Keratinocyte (primary cell): ENCODE results near the gene ACTG1. TPM values are rescaled to one million over a fixed set of nuclear protein-coding genes. Genes with fewer than 3 reads are reported as not detected.

Experiments
- DNase-seq: peaks from one replicate; pipeline ENCODE4 v3.0.0-alpha.2; 2011; ENCODE audit warnings: low read depth, missing footprints, low spot score
- FAIRE-seq: peaks from 2 replicates; lab custom pipeline; 2011; peaks lifted over from hg19 to GRCh38; lab: Jason Lieb, UNC
- H2AFZ ChIP-seq: 2 replicates; pipeline ENCODE4 v1.6.0; 2012; ENCODE audit warnings: low read length, control low read depth, inconsistent platforms; ENCODE audit not compliant: control insufficient read depth
- H3K27ac ChIP-seq: 2 replicates; pipeline ENCODE4 v1.5.1; 2011; ENCODE audit warnings: low read length; ENCODE audit not compliant: control insufficient read depth, insufficient read depth
- H3K27me3 ChIP-seq: 3 replicates; pipeline ENCODE4 v1.6.0; 2011; ENCODE audit warnings: low read length; ENCODE audit not compliant: control insufficient read depth, insufficient read depth; ENCODE audit errors: extremely low read depth
- H3K36me3 ChIP-seq, 2 experiments: 2 replicates in 1 of 2; 3 replicates in 1 of 2; pipeline ENCODE4 v1.5.1; 2011; ENCODE audit warnings: low read length in 2 of 2, mild to moderate bottlenecking in 1 of 2; ENCODE audit not compliant: control insufficient read depth in 2 of 2, insufficient read depth in 2 of 2; ENCODE audit errors: extremely low read depth in 1 of 2
- H3K4me1 ChIP-seq: 3 replicates; pipeline ENCODE4 v1.5.1; 2011; ENCODE audit warnings: low read length; ENCODE audit not compliant: control insufficient read depth, insufficient read depth; ENCODE audit errors: extremely low read depth
- H3K4me2 ChIP-seq: 3 replicates; pipeline ENCODE4 v1.6.0; 2011; ENCODE audit warnings: low read depth, low read length; ENCODE audit not compliant: control insufficient read depth, insufficient read depth; ENCODE audit errors: extremely low read depth
- H3K4me3 ChIP-seq, 3 experiments: fragments of 200-600 bp in 1 of 3; sonication (generic) in 1 of 3; 2 replicates in 2 of 3; 3 replicates in 1 of 3; pipeline ENCODE4 v1.5.1; 2011 to 2016; ENCODE audit warnings: low read length in 3 of 3, mild to moderate bottlenecking in 3 of 3, control low read depth in 2 of 3, inconsistent platforms in 1 of 3, low read depth in 1 of 3, mixed read lengths in 1 of 3, mixed run types in 1 of 3, moderate library complexity in 1 of 3; ENCODE audit not compliant: control insufficient read depth in 2 of 3, insufficient read depth in 2 of 3; ENCODE audit errors: extremely low read depth in 1 of 3
- H3K79me2 ChIP-seq: 2 replicates; pipeline ENCODE4 v1.6.0; 2012; ENCODE audit warnings: low read length; ENCODE audit not compliant: control insufficient read depth, insufficient read depth
- H3K9ac ChIP-seq: 3 replicates; pipeline ENCODE4 v1.6.0; 2011; ENCODE audit warnings: low read length; ENCODE audit not compliant: control insufficient read depth, insufficient read depth; ENCODE audit errors: extremely low read depth
- H3K9me1 ChIP-seq: 3 replicates; pipeline ENCODE4 v1.6.0; 2011; ENCODE audit warnings: low read length; ENCODE audit not compliant: control insufficient read depth, insufficient read depth; ENCODE audit errors: extremely low read depth
- H3K9me3 ChIP-seq: 2 replicates; pipeline ENCODE4 v1.5.1; 2012; ENCODE audit warnings: low read depth, low read length; ENCODE audit not compliant: control insufficient read depth
- H4K20me1 ChIP-seq: 3 replicates; pipeline ENCODE4 v1.6.0; 2011; ENCODE audit warnings: low read length; ENCODE audit not compliant: control insufficient read depth, insufficient read depth; ENCODE audit errors: extremely low read depth
- CTCF ChIP-seq, 3 experiments: IDR thresholded peaks in 1 of 3; conservative IDR thresholded peaks in 1 of 3; optimal IDR thresholded peaks in 1 of 3; 2 replicates in 2 of 3; 3 replicates in 1 of 3; pipeline versions ENCODE3 to v1.5.1; 2011; ENCODE audit warnings: low read length in 3 of 3, mild to moderate bottlenecking in 3 of 3, moderate library complexity in 2 of 3, control low read depth in 1 of 3, inconsistent platforms in 1 of 3; ENCODE audit not compliant: insufficient read depth in 2 of 3; ENCODE audit errors: extremely low read depth in 1 of 3
- EZH2 ChIP-seq: IDR thresholded peaks from one replicate; pipeline ENCODE4 v1.6.1; 2012; ENCODE audit warnings: inconsistent platforms, mild to moderate bottlenecking, low read length, moderate library complexity
- dilution Hi-C: fragments of 300-500 bp; cut with MboI; formaldehyde crosslinking; loops from one replicate; pipeline ENCODE4 v1.7.0; 2020; ENCODE audit warnings: low sequenced_read_pairs; ENCODE audit not compliant: extremely low pct_ligation_motif_present
- polyA plus RNA-seq, 5 experiments: library from polyadenylated mRNA; depleted of rRNA in 3 of 5; stranded (reverse) in 3 of 5; stranded (forward) in 1 of 5; unstranded in 1 of 5; fragments of >200 nt; gene quantifications; 1 replicate in 1 of 5; 2 replicates in 3 of 5; 3 replicates in 1 of 5; pipeline versions ENCODE4 v1.2.1 to v1.2.3, GENCODE V29; 2011 to 2012; ENCODE audit warnings: missing spikeins in 2 of 5, low read depth in 1 of 5, low replicate concordance in 1 of 5

ACTG1 gene
- polyA plus RNA-seq, 1 donor (not counting 4 experiments of a cell fraction or from before 2014, with no cell fraction given): 1,867 TPM

GRCh38 chr17:81524039-81524864 is 11.7 kb upstream of the ACTG1 start:
- Histone ChIP-seq H3K9ac (no peak overlapping the region), H3K36me3 (no peaks in the 10 kb centered on the region), H3K4me1 (peaks cover 4% of the 10 kb centered on the region), H3K9me3 (no peaks in the 10 kb centered on the region), H3K4me2 (no peak overlapping the region), H4K20me1 (peaks cover 3% of the 10 kb centered on the region), H2AFZ (no peak overlapping the region), H3K79me2 (no peaks in the 10 kb centered on the region), H3K27ac (no peak overlapping the region), H3K4me3 (no peak overlapping the region), H3K9me1 (no peaks in the 10 kb centered on the region), H3K27me3 (peaks cover 55% of the 10 kb centered on the region)
- dilution Hi-C loops: no loop called here
- DNase-seq (no peak), FAIRE-seq (no peak)
- TF ChIP-seq EZH2 (no peak), CTCF (optimal IDR thresholded peaks at IDR 0.05 in 1 of 3, IDR thresholded peaks at IDR 0.05 in 1 of 3, conservative IDR thresholded peaks at IDR 0.05 in 1 of 3; ENCODE audit: extremely low read depth in 1 of 3, insufficient read depth in 2 of 3, low read length in 3 of 3) (no peak)

GRCh38 chr17:81523402-81524038 is 10.9 kb upstream of the ACTG1 start:
- peaks cover 10% of the 10 kb centered on the region for H3K4me1 ChIP-seq
- H3K9ac ChIP-seq: no peak overlapping the region
- H3K79me2 ChIP-seq: no peaks in the 10 kb centered on the region
- no peak overlapping the region for H3K27ac ChIP-seq
- no peak overlapping the region for H3K4me2 ChIP-seq
- no peaks in the 10 kb centered on the region for H3K9me1 ChIP-seq
- peaks cover 3% of the 10 kb centered on the region for H4K20me1 ChIP-seq
- H3K9me3 ChIP-seq: no peaks in the 10 kb centered on the region
- H2AFZ ChIP-seq: no peak overlapping the region
- TF ChIP-seq CTCF (optimal IDR thresholded peaks at IDR 0.05 in 1 of 3, IDR thresholded peaks at IDR 0.05 in 1 of 3, conservative IDR thresholded peaks at IDR 0.05 in 1 of 3; ENCODE audit: extremely low read depth in 1 of 3, insufficient read depth in 2 of 3, low read length in 3 of 3) (no peak), EZH2 (no peak)
- dilution Hi-C loops: no loop called here
- FAIRE-seq (no peak), DNase-seq (no peak)
- peaks cover 47% of the 10 kb centered on the region for H3K27me3 ChIP-seq
- H3K4me3 ChIP-seq: no peak overlapping the region
- no peaks in the 10 kb centered on the region for H3K36me3 ChIP-seq
